ENCODE data around the gene PDE6G.

DNA sequence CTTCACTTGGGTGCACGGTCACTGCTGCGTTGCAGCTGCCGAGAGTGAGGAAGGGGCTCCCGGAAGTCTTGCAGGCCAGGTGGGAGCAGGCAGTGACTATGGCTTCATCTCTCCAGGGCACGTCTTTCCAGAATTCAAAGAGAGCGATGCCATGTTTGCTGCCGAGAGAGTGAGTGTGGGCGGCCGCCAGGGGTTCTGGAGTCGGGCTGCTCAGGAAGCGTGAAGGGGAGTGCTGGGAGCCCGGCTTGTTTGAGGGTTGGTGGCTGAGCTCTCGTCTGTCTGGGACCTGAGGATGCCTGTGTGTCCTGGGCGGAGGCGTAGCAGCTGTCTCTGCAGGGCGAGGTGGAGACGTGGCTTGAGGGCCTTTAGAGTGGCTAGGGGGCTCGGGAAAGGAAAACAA, 33.7 kb upstream of the PDE6G start:
- TF ChIP-seq, protein P1, sequence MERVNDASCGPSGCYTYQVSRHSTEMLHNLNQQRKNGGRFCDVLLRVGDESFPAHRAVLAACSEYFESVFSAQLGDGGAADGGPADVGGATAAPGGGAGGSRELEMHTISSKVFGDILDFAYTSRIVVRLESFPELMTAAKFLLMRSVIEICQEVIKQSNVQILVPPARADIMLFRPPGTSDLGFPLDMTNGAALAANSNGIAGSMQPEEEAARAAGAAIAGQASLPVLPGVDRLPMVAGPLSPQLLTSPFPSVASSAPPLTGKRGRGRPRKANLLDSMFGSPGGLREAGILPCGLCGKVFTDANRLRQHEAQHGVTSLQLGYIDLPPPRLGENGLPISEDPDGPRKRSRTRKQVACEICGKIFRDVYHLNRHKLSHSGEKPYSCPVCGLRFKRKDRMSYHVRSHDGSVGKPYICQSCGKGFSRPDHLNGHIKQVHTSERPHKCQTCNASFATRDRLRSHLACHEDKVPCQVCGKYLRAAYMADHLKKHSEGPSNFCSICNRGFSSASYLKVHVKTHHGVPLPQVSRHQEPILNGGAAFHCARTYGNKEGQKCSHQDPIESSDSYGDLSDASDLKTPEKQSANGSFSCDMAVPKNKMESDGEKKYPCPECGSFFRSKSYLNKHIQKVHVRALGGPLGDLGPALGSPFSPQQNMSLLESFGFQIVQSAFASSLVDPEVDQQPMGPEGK (CRISPR knock-in tag; IDR thresholded peaks at IDR 0.05; ENCODE audit: borderline replicate concordance) = no peak
- TF ChIP-seq ZC3H10 (CRISPR knock-in tag; IDR thresholded peaks at IDR 0.05) = no peak
- no peak for TF ChIP-seq ZNF565 (CRISPR knock-in tag; conservative IDR thresholded peaks at IDR 0.05; ENCODE audit: low read depth)
- no peak for TF ChIP-seq ZNF8 (CRISPR knock-in tag; IDR thresholded peaks at IDR 0.05)
- TF ChIP-seq PPARA (CRISPR knock-in tag; IDR thresholded peaks at IDR 0.05; ENCODE audit: borderline replicate concordance) = no peak
